ENCODE measurements around the gene CEP250. TPM values are rescaled to one million over a fixed set of nuclear protein-coding genes. Genes with fewer than 3 reads are reported as not detected.

CEP250 gene
- polyA plus RNA-seq, 1 donor (not counting 4 experiments of a cell fraction or from before 2014, with no cell fraction given) = 8.1 TPM

DNA sequence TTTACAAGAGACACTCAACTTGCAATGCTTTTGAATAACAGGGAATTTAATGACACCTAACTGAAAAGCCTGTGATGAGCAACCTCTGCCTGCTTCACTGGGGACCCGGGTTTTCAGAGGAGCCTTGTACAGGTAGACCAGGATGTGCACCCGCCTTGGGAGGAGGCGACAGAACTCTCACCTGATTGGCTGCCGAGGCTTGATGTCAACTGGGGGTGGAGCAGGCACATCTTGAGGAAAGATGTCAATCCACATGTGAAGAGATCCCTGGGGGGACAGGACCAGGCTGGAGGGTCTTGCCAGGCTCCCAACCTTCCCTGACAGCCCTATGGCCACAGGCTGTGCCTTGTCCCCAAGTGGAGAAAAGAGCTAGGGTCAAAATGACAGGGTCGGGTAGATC lies 106.3 kb downstream of the CEP250 start:
- dilution Hi-C loops (cut with MboI; ENCODE audit: extremely low pct_ligation_motif_present, low sequenced_read_pairs) = no loop called here
- H3K9me1 ChIP-seq (ENCODE audit: control insufficient read depth, extremely low read depth, insufficient read depth, low read length) = no peaks in the 10 kb centered on the region

DNA sequence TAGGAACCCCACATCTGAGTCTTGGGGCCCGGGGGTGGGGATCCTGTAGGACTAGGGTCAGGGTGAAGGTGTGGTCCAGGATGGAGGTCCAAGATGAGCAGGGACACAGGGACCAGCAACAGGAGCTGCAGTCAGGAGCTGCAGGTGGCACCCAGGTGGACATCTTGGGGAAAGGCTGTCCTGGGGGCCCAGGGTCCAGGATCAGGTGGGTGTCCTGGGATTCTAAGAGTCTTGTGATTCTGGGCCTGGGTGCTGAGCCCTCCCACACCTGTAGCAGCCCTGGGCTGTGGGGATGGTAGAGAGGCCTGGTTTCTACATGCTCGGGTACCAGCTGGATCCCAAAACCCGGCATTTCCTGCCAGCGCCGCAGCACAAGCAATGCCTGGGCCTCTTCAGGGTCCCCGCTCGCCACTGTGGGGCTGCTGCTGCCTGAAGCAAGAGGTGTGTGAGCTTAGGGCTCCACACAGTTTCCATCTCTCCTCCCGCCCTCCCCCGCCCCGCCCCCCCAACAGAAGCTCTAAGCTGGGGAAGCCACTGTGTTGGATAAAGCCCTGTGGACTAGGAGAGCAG lies 107.2 kb downstream of the CEP250 start:
- no peak overlapping the region for H3K4me2 ChIP-seq (ENCODE audit: control insufficient read depth, extremely low read depth, insufficient read depth, low read depth, low read length)
- no peak overlapping the region for H3K27ac ChIP-seq (ENCODE audit: control insufficient read depth, insufficient read depth, low read length)
- H3K79me2 ChIP-seq (ENCODE audit: control insufficient read depth, insufficient read depth, low read length) = no peaks in the 10 kb centered on the region
- DNase-seq (ENCODE audit: low read depth, low spot score) (no peak), FAIRE-seq (no peak)
- TF ChIP-seq, protein P1, sequence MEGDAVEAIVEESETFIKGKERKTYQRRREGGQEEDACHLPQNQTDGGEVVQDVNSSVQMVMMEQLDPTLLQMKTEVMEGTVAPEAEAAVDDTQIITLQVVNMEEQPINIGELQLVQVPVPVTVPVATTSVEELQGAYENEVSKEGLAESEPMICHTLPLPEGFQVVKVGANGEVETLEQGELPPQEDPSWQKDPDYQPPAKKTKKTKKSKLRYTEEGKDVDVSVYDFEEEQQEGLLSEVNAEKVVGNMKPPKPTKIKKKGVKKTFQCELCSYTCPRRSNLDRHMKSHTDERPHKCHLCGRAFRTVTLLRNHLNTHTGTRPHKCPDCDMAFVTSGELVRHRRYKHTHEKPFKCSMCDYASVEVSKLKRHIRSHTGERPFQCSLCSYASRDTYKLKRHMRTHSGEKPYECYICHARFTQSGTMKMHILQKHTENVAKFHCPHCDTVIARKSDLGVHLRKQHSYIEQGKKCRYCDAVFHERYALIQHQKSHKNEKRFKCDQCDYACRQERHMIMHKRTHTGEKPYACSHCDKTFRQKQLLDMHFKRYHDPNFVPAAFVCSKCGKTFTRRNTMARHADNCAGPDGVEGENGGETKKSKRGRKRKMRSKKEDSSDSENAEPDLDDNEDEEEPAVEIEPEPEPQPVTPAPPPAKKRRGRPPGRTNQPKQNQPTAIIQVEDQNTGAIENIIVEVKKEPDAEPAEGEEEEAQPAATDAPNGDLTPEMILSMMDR (optimal IDR thresholded peaks at IDR 0.05 in 1 of 3, IDR thresholded peaks at IDR 0.05 in 1 of 3, conservative IDR thresholded peaks at IDR 0.05 in 1 of 3; ENCODE audit: extremely low read depth in 1 of 3, insufficient read depth in 2 of 3, low read length in 3 of 3) = no peak
- no peak for TF ChIP-seq EZH2 (IDR thresholded peaks at IDR 0.05; ENCODE audit: low read length)
- no peak overlapping the region for H2AFZ ChIP-seq (ENCODE audit: control insufficient read depth, low read length)
- dilution Hi-C loops (cut with MboI; ENCODE audit: extremely low pct_ligation_motif_present, low sequenced_read_pairs) = no loop called here
- H4K20me1 ChIP-seq (ENCODE audit: control insufficient read depth, extremely low read depth, insufficient read depth, low read length) = no peaks in the 10 kb centered on the region
- H3K4me3 ChIP-seq (ENCODE audit: control insufficient read depth in 2 of 3, extremely low read depth in 1 of 3, insufficient read depth in 2 of 3, low read depth in 1 of 3, low read length in 3 of 3) = no peak overlapping the region
- peaks cover 4% of the 10 kb centered on the region for H3K27me3 ChIP-seq (ENCODE audit: control insufficient read depth, extremely low read depth, insufficient read depth, low read length)
- H3K4me1 ChIP-seq (ENCODE audit: control insufficient read depth, extremely low read depth, insufficient read depth, low read length) = no peaks in the 10 kb centered on the region
- H3K9me1 ChIP-seq (ENCODE audit: control insufficient read depth, extremely low read depth, insufficient read depth, low read length) = no peaks in the 10 kb centered on the region
- no peaks in the 10 kb centered on the region for H3K9me3 ChIP-seq (ENCODE audit: control insufficient read depth, low read depth, low read length)
- no peak overlapping the region for H3K9ac ChIP-seq (ENCODE audit: control insufficient read depth, extremely low read depth, insufficient read depth, low read length)
- peaks cover 0 to 1% of the 10 kb centered on the region in 2 experiments for H3K36me3 ChIP-seq (ENCODE audit: control insufficient read depth in 2 of 2, extremely low read depth in 1 of 2, insufficient read depth in 2 of 2, low read length in 2 of 2)

More for the DNA sequence above, 106.3 kb downstream of the CEP250 start:
- Histone ChIP-seq H3K27me3 (ENCODE audit: control insufficient read depth, extremely low read depth, insufficient read depth, low read length) (peaks cover 4% of the 10 kb centered on the region), H3K36me3 (ENCODE audit: control insufficient read depth in 2 of 2, extremely low read depth in 1 of 2, insufficient read depth in 2 of 2, low read length in 2 of 2) (peaks cover 4 to 7% of the 10 kb centered on the region in 2 experiments), H2AFZ (ENCODE audit: control insufficient read depth, low read length) (no peak overlapping the region), H3K9me3 (ENCODE audit: control insufficient read depth, low read depth, low read length) (no peaks in the 10 kb centered on the region), H3K9ac (ENCODE audit: control insufficient read depth, extremely low read depth, insufficient read depth, low read length) (no peak overlapping the region), H3K4me3 (ENCODE audit: control insufficient read depth in 2 of 3, extremely low read depth in 1 of 3, insufficient read depth in 2 of 3, low read depth in 1 of 3, low read length in 3 of 3) (no peak overlapping the region), H3K79me2 (ENCODE audit: control insufficient read depth, insufficient read depth, low read length) (no peaks in the 10 kb centered on the region), H4K20me1 (ENCODE audit: control insufficient read depth, extremely low read depth, insufficient read depth, low read length) (no peaks in the 10 kb centered on the region), H3K4me2 (ENCODE audit: control insufficient read depth, extremely low read depth, insufficient read depth, low read depth, low read length) (no peak overlapping the region), H3K27ac (ENCODE audit: control insufficient read depth, insufficient read depth, low read length) (no peak overlapping the region), H3K4me1 (ENCODE audit: control insufficient read depth, extremely low read depth, insufficient read depth, low read length) (no peaks in the 10 kb centered on the region)
- TF ChIP-seq, protein P1 (optimal IDR thresholded peaks at IDR 0.05 in 1 of 3, IDR thresholded peaks at IDR 0.05 in 1 of 3, conservative IDR thresholded peaks at IDR 0.05 in 1 of 3; ENCODE audit: extremely low read depth in 1 of 3, insufficient read depth in 2 of 3, low read length in 3 of 3) = no peak
- TF ChIP-seq EZH2 (IDR thresholded peaks at IDR 0.05; ENCODE audit: low read length) = no peak
- DNase-seq (ENCODE audit: low read depth, low spot score) (no peak), FAIRE-seq (no peak)
